H1 (cell line): ENCODE data around the gene THOC6. TPM values are rescaled to one million over a fixed set of nuclear protein-coding genes. Genes with fewer than 3 reads are reported as not detected.

ENCODE experiments used
- CBX8 ChIP-seq: fragments of 300-800, 300-1000 bp; sonication (generic); IDR thresholded peaks from 2 replicates; pipeline ENCODE4 v1.7.1; 2016; ENCODE audit warnings: low read depth, low read length, borderline replicate concordance
- HDAC6 ChIP-seq: IDR thresholded peaks from one replicate; pipeline ENCODE4 v1.7.1; 2012; ENCODE audit warnings: low read depth, mild to moderate bottlenecking, inconsistent platforms, low read length, moderate library complexity
- MAFK ChIP-seq: IDR thresholded peaks from 2 replicates; pipeline ENCODE4 v1.6.1; 2012; ENCODE audit warnings: low read depth, mild to moderate bottlenecking, improper control_type of control experiment, low read length
- NRF1 ChIP-seq: IDR thresholded peaks from 2 replicates; pipeline ENCODE4 v1.6.1; 2011; ENCODE audit warnings: mild to moderate bottlenecking, low read depth, low read length, improper control_type of control experiment
- RAD21 ChIP-seq, 2 experiments: IDR thresholded peaks in 1 of 2; conservative IDR thresholded peaks in 1 of 2; 2 replicates each; pipeline ENCODE4 v1.6.1; 2011; ENCODE audit warnings: low read depth in 2 of 2, low read length in 2 of 2, improper control_type of control experiment in 1 of 2, inconsistent platforms in 1 of 2, mild to moderate bottlenecking in 1 of 2, moderate library complexity in 1 of 2
- SAP30 ChIP-seq: fragments of 300-600 bp; sonication (generic); IDR thresholded peaks from 2 replicates; pipeline ENCODE4 v1.7.1; 2012; ENCODE audit warnings: low read length, moderate library complexity, mild to moderate bottlenecking, inconsistent platforms; ENCODE audit not compliant: insufficient read depth, insufficient replicate concordance
- TAF1 ChIP-seq: IDR thresholded peaks from 2 replicates; pipeline ENCODE4 v1.6.1; 2011; ENCODE audit warnings: mild to moderate bottlenecking, low read depth, low read length
- TAF7 ChIP-seq: optimal IDR thresholded peaks from 2 replicates; pipeline ENCODE3; 2011; ENCODE audit warnings: low read depth, mild to moderate bottlenecking, inconsistent platforms, low read length, moderate library complexity, borderline replicate concordance
- polyA plus RNA-seq, 7 experiments: library from polyadenylated mRNA; depleted of rRNA in 3 of 7; stranded (reverse) in 5 of 7; unstranded in 2 of 7; fragments of >200 nt in 5 of 7; fragments of 200-250 nt in 2 of 7; gene quantifications; 1 replicate in 5 of 7; 2 replicates in 1 of 7; 4 replicates in 1 of 7; pipeline versions ENCODE4 v1.2.1 to v1.2.3, GENCODE V29; 2011 to 2013; ENCODE audit warnings: missing spikeins in 2 of 7, mixed read lengths in 2 of 7
- total RNA-seq: library from RNA; stranded (reverse); fragmentation: NEBNext Ultra II Directional; extraction: Animal tissue kit (Norgen Biotek cat#: 25700); gene quantifications from 2 replicates; pipeline ENCODE4 v1.2.1, GENCODE V29; 2021
- TF ChIP-seq, protein P1 (sequence below): fragments of 300-600 bp; sonication (generic); IDR thresholded peaks from 2 replicates; pipeline ENCODE4 v1.7.1; 2012; ENCODE audit warnings: low read length, moderate library complexity, mild to moderate bottlenecking, inconsistent platforms; ENCODE audit not compliant: insufficient replicate concordance

THOC6 gene
- total and polyA plus RNA-seq, 2 of the 8 experiments (the other 6 are each of a cell fraction or from before 2014, with no cell fraction given): 78.5 to 111 TPM

GRCh38 chr16:2980227-2981176 is 43.3 kb upstream of the THOC6 start, which contains the start of gene PKMYT1 (continued):
- TF ChIP-seq NRF1 (peak; percentile 87), HDAC6 (no peak), TAF7 (peak; percentile 20), SAP30 (peak; percentile 45), RAD21 (IDR thresholded peaks at IDR 0.05 in 1 of 2, conservative IDR thresholded peaks at IDR 0.05 in 1 of 2; ENCODE audit: low read depth in 2 of 2, low read length in 2 of 2) (no peak), TAF1 (peak; percentile 57), MAFK (no peak), CBX8 (no peak)
- TF ChIP-seq, protein P1, sequence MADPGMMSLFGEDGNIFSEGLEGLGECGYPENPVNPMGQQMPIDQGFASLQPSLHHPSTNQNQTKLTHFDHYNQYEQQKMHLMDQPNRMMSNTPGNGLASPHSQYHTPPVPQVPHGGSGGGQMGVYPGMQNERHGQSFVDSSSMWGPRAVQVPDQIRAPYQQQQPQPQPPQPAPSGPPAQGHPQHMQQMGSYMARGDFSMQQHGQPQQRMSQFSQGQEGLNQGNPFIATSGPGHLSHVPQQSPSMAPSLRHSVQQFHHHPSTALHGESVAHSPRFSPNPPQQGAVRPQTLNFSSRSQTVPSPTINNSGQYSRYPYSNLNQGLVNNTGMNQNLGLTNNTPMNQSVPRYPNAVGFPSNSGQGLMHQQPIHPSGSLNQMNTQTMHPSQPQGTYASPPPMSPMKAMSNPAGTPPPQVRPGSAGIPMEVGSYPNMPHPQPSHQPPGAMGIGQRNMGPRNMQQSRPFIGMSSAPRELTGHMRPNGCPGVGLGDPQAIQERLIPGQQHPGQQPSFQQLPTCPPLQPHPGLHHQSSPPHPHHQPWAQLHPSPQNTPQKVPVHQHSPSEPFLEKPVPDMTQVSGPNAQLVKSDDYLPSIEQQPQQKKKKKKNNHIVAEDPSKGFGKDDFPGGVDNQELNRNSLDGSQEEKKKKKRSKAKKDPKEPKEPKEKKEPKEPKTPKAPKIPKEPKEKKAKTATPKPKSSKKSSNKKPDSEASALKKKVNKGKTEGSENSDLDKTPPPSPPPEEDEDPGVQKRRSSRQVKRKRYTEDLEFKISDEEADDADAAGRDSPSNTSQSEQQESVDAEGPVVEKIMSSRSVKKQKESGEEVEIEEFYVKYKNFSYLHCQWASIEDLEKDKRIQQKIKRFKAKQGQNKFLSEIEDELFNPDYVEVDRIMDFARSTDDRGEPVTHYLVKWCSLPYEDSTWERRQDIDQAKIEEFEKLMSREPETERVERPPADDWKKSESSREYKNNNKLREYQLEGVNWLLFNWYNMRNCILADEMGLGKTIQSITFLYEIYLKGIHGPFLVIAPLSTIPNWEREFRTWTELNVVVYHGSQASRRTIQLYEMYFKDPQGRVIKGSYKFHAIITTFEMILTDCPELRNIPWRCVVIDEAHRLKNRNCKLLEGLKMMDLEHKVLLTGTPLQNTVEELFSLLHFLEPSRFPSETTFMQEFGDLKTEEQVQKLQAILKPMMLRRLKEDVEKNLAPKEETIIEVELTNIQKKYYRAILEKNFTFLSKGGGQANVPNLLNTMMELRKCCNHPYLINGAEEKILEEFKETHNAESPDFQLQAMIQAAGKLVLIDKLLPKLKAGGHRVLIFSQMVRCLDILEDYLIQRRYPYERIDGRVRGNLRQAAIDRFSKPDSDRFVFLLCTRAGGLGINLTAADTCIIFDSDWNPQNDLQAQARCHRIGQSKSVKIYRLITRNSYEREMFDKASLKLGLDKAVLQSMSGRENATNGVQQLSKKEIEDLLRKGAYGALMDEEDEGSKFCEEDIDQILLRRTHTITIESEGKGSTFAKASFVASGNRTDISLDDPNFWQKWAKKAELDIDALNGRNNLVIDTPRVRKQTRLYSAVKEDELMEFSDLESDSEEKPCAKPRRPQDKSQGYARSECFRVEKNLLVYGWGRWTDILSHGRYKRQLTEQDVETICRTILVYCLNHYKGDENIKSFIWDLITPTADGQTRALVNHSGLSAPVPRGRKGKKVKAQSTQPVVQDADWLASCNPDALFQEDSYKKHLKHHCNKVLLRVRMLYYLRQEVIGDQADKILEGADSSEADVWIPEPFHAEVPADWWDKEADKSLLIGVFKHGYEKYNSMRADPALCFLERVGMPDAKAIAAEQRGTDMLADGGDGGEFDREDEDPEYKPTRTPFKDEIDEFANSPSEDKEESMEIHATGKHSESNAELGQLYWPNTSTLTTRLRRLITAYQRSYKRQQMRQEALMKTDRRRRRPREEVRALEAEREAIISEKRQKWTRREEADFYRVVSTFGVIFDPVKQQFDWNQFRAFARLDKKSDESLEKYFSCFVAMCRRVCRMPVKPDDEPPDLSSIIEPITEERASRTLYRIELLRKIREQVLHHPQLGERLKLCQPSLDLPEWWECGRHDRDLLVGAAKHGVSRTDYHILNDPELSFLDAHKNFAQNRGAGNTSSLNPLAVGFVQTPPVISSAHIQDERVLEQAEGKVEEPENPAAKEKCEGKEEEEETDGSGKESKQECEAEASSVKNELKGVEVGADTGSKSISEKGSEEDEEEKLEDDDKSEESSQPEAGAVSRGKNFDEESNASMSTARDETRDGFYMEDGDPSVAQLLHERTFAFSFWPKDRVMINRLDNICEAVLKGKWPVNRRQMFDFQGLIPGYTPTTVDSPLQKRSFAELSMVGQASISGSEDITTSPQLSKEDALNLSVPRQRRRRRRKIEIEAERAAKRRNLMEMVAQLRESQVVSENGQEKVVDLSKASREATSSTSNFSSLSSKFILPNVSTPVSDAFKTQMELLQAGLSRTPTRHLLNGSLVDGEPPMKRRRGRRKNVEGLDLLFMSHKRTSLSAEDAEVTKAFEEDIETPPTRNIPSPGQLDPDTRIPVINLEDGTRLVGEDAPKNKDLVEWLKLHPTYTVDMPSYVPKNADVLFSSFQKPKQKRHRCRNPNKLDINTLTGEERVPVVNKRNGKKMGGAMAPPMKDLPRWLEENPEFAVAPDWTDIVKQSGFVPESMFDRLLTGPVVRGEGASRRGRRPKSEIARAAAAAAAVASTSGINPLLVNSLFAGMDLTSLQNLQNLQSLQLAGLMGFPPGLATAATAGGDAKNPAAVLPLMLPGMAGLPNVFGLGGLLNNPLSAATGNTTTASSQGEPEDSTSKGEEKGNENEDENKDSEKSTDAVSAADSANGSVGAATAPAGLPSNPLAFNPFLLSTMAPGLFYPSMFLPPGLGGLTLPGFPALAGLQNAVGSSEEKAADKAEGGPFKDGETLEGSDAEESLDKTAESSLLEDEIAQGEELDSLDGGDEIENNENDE: no peak
